DLD1 (cell line): Measurements from ENCODE around the gene ELP6.

Source experiments
- in situ Hi-C: cut with HindIII; loops from 2 replicates; pipeline ENCODE4 v1.10.0; 2017; ENCODE audit warnings: low sequenced_read_pairs

ELP6 gene, protein sequence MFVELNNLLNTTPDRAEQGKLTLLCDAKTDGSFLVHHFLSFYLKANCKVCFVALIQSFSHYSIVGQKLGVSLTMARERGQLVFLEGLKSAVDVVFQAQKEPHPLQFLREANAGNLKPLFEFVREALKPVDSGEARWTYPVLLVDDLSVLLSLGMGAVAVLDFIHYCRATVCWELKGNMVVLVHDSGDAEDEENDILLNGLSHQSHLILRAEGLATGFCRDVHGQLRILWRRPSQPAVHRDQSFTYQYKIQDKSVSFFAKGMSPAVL

DNA sequence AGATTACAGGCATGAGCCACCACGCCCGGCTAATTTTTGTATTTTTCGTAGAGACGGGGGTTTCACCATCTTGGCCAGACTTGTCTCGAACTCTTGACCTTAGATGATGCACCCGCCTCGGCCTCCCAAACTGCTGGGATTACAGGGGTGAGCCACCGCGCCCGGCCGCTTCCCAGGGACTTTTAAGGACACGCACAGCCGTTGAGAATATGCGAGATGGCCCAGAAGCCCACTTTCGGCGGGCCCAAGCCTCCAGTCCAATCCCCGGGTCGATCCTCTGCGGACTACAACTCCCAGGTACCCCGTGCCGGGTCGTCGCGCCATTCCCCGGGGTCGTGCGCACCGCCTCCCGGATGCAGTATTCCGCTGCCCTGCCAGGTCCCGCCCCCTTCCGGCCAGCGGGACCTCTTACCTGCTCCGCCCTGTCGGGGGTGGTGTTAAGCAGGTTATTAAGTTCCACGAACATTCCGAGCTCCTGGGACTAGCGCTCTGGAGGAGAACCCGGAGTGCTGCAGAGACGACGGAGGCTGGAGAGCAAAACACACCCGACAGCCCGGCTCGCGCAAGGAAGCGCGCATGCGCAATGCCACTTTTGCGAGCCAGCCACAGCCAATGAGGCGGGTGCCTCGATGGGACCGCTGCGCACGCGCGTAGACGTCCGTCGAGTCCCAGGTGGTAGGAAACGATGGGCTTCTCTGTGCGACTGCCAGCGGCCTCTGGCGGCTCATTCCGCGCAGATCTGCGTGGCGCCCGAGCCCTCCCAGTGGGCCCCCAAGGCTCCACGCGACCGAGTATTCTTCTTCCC lies at the start of gene ELP6:
ELP6 (minus strand) TSS at position 588 of the 805 bp plus-strand sequence; CDS start at position 466, 122 bp downstream.
- in situ Hi-C loops = no loop called here

DNA sequence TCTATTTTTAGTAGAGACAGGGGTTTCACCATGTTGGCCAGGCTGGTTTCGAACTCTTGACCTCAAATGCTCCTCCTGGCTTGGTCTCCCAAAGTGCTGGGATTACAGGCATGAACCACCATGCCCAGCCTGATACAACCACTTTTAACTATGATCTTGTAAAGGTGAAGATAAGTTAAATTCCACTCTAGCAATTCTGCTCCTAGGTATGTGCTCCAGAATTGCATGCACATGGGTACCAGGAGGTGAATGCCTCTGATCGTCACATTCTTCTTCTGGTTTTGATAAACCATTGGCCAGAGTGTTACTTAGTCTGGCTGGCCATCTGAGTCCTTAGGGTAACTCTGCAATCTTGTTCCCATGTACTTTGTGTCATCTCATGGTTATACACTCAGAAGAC lies 42.8 kb upstream of the ELP6 start:
- in situ Hi-C loops = no loop called here

DNA sequence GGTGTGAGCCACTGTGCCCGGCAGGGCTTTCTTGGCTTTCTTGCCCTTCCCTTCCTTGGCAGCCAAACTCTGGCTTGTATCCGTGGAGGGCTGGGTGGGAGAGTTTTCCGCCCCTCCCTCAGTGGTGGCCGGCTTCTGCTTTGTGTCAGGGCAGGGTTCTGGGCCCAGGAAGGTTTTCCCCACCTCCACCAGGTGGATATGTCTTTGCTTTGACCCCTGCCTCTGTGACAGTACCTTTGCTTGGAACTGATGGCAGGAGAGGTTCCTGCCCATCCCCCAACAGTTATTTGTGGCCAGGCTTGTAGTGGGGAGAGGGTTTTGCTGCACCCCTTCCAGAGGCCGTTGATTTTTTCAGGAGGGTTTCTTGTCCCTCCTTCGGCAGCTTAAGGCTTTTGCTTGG lies 40.8 kb upstream of the ELP6 start:
- in situ Hi-C loops = no loop called here

DNA sequence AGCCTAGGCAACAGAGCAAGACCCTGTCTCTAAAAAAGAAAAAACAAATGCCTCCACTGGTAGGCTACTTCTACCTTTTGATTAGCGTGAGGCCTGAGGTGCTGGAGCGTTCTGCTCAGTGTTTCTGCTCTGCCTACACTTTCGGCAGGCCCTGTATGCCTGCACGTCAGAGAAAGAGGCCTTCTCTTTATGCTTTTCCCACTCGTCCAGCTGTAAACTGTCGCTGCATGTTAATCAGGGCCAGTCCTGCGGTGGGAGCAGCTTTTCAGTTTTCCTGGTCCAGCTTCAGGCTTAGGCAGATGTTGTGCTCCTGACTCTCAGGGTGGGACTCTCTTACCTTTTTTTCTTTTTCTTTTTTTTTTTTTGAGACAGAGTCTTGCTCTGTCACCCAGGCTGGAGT lies 39.9 kb upstream of the ELP6 start:
- in situ Hi-C loops = no loop called here

DNA sequence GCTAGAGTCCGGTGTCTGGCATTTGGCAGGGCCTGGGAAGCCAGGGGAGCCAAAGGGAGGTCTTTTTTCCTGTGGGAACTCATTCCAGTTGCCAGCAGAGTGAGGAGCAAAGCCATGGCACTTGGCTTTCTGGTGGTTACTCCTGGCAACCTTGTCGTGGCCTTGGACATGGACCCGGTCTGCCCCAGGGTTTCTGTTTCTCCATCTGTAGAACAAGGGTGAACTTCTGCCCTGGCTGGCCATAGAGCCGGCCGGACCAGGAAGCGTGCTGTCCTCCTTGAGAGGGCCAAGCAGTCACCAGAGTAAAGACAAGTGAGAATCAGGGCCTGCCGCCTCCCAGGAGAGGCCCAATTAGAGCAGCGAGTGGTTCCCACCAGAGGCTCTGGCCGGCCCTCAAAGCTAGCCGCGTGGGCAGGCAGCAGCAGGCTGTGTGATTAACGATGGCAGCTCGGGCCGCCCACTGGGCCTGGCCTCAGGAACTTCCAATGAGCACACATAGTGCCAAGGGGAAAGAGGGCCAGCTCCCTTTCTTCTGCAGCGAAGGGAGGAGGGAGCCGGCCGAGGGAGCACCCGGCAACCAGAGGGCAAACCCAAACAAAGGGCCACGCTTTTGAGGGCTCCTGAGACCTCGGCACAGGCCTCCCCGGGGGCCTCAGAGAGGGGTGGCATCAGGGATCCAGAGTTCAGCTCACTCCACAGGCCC lies 29.1 kb upstream of the ELP6 start:
- in situ Hi-C loops = no loop called here

DNA sequence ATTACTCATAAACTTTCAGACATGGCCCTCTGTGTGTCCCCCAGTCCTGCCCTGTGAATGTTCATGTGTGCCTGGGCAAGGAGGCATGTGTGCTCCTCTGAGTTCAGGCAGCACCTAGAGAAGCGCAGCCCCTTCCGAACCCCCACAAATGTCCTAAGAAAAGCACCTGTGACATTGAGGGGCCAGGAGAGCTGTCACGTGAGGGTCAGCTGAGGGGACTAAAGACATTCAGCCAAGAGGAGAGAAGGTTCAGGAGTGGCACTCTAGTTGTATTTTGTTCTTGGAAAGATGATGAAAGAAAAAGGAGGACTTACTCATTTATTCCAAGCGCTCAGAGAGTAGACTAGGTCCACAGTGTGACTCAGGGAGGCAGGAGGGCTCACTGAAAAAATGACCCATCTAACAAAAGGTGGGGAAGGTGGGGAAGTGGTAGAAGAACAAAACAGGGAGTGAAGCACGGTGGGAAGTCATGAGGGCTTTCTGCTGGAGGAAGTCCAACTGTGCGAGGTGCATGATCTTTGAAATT lies 28.1 kb upstream of the ELP6 start:
- in situ Hi-C loops = no loop called here

DNA sequence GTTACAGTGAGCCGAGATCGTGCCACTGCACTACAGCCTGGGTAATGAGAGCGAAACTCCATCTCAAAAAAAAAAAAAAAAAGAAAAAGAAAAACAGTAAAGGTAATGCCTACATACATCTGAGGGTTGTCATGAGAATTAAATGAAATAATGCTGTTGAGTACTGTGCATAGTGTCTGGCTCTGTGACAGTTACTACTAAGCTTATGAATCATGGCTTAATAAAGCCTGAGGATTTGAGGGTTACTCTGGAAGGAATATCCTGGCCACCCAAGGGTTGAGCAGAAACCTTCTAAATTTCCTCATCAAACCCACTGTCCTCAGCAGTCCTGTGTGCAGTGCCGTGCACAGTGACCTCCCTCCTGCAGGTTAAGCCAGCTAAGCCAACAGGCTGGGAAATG lies 26.8 kb upstream of the ELP6 start:
- in situ Hi-C loops = no loop called here

DNA sequence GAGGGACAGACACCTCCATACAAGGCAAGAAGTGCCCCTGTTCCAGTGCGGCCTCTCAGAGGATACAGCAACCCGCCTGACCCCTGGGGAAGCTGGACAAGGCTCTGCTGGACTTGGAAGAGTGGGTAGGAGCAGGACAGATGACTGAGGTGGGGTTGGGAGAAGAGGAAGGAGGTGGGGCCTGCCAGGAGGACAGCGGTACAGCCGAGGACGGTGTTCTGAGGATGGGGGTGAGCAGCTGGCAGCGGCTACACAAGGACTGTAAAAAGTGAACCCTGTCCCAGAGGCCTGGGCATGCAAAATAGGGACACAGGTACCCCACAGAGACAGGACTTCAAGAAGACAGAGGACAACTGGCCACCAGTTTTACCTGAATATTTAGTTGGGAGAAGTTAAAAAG lies 23.5 kb upstream of the ELP6 start:
- in situ Hi-C loops = no loop called here

DNA sequence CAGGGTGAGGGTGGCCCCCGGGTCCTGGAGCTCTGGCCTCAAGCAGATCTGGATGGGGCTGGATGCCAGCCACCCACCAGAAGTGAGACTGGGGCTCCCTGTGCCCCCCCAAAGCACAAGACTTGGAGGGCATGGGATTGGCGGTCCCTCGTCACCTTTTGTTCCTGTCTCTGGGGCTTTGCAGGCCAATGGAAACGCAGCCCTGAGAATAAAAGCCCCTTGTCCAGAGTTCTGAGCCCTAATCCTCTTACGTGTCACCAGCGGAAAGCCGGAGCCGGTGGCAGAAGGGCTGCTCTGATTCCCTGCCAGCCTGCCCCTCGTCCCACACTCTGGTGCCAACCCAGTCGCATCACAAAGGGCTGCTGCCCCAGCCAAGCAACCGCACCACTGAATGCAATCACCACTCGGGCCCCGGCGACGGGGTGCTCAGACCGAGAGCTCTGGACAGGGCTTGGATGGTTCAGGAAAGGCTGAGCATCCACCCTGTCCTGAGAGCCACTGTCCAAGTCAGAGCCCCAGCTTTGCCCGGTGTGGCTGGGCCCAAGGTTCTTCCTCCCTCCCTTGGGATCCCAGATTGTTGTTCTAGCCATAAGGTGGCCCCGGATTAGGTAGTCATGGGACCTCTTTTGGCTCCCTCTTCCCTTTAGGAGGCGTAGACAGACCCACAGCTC lies 22.8 kb upstream of the ELP6 start:
- in situ Hi-C loops = no loop called here

DNA sequence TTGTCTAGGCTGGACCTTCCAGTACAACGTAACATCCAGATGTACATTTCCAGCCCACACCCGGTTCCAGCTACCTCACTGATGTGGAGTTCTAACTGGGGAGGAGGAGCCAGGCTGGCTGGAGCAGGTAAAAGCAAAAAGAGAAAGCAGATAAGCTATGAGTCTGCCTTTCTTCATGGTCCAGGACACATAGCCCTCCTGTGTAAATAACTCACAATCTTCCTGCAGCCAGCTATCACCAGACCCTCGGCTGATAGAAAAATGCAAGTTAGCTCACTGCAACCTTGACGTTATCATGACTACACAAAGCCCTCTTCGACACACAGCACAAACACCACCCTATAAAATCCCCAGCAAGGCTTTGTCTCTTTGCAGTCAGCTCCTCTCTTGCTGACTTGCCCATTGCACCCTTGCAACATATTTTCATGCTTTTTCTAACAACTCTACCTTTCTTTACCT lies 20.5 kb upstream of the ELP6 start:
- in situ Hi-C loops = no loop called here

DNA sequence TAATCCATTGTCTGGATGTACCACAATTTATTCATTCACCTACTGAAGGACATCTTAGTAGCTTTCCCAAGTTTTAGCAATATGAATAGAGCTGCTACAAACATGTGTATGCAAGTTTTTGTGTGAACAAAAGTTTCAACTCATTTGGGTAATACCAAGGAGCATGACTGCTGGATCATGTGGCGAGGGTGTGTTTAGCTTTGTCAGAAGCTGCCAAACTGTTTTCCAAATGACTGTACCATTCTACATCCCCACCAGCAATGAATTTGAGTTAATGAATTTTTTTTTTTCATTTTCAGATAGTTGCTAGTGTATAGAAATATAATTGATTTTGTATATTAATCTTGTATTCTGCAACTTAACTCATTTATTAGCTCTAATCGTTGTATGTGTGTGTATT lies 20.0 kb upstream of the ELP6 start:
- in situ Hi-C loops = no loop called here

DNA sequence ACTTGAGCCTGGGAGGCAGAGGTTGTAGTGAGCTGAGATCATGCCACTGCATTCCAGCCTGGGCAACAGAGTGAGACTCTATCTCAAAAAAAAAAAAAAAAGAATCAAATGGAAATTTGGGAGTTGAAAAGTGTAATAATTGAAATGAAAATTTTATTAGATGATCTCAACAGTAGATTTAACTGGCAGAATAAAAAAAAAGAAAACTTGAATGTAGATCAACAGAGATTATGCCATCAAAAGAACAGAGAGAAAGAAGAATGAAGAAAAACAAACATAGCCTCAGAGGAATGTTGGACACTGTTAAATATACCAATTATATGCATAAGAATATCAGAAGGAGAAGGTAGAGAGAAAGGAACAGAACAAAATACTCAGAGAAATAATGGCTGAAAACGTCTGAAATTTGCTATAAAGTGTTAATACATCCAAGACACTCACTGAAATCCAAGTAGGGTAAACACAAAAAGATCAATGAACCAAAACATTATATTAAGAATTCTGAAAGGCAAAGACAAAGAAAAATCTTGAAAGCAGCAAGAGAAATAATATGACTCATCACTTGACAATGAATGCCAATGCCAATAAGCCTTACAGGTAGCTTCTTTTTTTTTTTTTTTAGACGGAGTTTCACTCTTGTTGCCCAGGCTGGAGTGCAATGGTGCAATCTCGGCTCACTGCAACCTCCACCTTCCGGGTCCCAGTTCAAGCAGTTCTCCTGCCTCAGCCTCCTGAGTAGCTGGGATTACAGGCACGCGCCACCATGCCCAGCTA lies 14.6 kb upstream of the ELP6 start:
- in situ Hi-C loops = no loop called here

DNA sequence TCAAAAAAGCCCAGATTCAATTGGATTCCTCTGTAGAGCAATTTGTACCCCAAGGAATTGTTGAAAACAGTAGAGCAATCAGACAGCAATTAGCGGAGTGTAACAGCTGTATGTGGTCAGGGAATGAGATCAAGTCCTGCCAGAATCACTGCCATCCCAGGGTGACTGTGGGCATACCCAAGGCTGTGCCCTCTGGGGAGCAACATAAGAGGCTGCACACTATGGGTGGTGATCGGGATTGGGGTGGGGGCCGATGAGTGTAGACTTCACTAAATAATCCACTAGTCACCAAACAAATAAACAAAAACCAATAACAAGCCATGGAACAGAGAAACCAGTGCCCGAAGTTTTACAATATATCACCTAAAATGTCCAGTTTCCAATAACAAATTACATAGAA lies 12.1 kb upstream of the ELP6 start:
- in situ Hi-C loops = no loop called here

DNA sequence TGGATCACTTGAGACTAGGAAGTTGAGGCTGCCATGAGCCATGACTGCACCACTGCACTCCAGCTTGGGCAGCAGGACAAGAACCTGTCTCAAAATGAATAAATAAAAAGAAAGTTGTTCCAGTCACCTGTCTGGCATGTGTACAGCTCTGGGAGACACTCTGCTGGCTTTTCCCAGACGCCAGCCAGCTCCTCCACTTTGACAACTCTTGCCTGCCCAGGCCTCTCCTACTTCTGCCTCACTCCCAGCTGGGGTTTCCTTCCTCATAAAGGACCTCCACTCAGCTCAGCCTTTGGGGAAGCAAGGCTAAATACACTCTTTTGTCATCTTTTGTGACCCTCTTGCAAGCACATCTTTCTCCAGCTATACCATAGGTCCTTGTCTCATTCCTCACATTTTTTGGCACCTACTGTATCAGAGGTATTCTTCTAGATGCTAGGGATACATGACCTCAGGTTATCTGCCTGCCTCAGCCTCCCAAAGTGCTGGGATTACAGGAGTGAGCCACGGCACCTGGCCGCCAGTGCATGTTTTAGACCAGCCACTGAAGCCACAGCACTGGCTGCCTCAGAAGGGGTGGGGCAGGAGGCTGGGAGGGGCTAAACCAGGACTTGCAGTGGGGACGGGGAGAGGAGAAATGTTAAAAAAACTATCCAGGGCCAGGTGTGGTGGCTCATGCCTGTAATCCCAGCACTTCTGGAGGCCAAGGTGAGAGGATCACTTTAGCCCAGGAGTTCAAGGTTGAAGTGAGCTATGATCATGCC lies 10.0 kb upstream of the ELP6 start:
- in situ Hi-C loops = no loop called here

DNA sequence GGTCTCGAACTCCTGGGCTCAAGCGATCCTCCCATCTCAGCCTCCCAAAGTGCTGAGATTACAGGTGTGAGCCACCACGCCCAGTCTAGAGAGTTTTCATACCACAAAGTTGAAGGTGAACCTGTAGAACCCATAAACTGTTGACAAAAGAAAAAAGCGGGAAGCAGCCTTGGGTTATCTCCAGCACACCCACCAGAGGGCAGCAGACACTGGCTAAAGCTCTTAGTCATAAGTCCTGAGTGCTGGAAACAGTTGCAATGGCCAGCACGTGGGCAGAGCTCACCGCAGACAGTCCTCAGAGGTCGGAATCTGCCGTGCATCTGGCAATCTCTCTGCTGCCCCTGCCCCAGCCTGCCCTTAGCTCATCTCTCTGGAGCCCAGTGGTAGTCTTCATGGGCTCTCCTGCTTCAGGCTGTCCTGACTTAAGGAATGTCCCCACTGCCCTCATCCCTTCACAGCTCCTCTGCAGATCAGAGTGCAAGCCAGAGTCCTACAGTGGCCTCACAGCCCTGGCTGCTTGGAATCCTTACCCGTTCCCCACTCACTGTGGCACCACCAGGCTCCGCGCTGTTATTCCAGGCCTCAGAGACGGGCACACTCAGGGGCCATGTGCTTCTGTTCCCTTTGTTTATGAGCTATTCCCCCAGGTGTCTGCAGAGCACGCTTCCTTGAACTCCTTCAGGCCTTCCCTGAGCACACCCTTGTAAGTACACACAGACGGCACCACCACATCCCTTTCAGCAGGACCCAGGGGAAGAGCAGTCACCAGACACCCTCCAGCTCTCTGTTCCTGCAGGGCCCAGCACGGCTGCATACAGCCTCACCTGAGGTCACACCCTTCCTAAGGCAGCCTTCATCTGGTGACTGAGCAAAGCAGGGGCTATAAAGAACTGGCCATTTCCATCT lies 8.8 kb upstream of the ELP6 start:
- in situ Hi-C loops = no loop called here

DNA sequence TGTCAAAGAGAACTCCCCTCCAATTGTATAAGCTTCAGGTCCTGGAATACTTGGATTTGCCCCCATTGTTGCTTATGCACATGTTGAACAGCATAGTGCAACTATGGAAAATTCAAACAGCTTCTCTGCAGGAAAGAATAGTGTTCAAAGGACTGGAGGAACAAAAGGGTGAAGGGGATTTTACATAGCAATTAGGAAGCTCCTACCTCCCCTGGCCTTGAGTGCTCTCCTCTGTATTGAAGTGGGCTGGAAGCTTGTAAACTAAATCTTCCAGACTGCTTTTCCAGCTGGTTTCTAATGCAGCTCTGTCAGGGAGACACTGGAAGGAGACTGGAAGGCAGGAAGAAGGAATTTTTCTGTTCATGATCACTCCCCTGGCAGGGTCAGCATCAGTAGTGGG lies 7.2 kb upstream of the ELP6 start:
- in situ Hi-C loops = no loop called here

DNA sequence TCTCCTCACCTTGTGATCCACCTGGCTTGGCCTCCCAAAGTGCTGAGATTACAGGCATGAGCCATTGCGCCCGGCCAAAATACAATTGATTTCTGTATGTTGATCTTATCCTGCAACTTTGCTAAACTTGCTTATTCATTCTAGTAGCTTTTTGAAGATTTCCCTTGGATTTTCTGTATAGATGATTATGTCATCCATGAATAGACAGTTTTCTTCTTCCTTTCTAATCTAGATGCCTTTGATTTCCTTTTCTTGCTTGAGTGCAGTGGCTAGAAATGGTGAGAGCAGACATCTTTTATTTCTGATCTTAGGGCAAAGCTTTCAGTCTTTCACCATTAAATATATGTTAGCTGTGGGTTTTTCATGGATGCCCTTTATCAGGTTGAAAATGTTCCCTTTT lies 4.4 kb upstream of the ELP6 start:
- in situ Hi-C loops = no loop called here

DNA sequence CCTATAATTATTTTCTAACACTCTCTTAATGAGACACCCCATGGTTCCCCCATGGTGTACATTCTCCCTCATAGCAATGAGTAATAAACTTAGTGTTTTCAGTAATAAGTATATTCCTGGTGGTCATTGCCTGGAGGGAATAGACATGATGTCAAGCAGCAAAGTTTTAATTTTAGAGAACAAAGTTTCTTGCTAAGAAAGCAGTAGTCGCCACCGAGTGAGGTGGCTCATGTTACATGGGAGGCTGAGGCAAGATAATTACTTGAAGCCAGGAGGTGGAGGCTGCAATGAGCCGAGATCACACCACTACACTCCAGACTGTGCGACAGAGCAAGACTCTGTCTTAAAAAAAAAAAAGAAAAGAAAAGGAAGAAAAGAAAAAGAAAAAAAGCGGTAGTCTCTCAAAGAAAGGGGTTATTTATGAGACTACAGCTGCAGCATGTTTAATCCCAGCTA lies 2.4 kb upstream of the ELP6 start:
- in situ Hi-C loops = no loop called here
